ENCODE measurements around the gene SPOCK2. TPM values are rescaled to one million over a fixed set of nuclear protein-coding genes. Genes with fewer than 3 reads are reported as not detected.

The SPOCK2 gene
- total and polyA plus RNA-seq, 2 of the 13 experiments (the other 11 are each of a cell fraction or from before 2014, with no cell fraction given), result 8.6 to 30.6 TPM

DNA sequence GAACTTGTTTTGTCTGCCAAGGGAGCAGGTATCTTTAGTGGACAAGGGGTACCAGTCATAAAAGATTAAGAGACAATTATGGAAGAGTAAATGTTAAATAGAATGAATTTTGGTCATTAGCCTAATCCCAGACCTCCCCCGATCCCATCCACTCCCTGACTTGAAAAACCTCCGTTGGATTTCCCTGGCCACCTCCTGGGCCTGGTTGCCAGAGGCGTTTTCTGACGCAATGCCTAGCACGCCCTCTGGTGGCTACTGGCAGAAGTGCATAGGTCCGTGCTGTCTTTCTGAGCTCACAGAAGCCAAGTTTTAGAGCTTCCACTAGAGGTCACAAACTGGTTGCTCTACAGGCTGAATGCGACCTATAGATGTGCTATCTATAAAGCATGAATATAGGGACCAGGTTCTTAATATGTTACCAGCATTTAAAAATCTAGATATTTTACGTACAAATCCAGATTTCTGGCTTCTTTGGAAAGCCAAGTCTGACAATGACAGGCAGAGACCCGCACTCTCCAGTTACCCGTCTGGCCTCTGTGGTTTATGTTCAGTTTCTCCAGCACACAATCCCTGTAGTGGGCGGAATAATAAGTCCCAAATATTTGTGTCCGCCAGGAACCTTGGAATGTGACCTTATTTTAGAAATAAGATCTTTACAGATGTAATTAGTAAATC, 39.8 kb downstream of the SPOCK2 start (continued):
- TF ChIP-seq ZBTB25 (CRISPR knock-in tag; IDR thresholded peaks at IDR 0.05), result peak; percentile 78; the same call in 1 of the 2 replicates
- no peak for TF ChIP-seq CBX2 (IDR thresholded peaks at IDR 0.05; ENCODE audit: low read depth, low read length)
- TF ChIP-seq CBX2 (CRISPR knock-in tag; IDR thresholded peaks at IDR 0.05; ENCODE audit: low read depth), result no peak
- no peak for TF ChIP-seq LBX2 (CRISPR knock-in tag; IDR thresholded peaks at IDR 0.05; ENCODE audit: borderline replicate concordance)
- no peak for TF ChIP-seq NR1H2 (CRISPR knock-in tag; IDR thresholded peaks at IDR 0.05; ENCODE audit: borderline replicate concordance, low read depth)
- TF ChIP-seq, protein P1, sequence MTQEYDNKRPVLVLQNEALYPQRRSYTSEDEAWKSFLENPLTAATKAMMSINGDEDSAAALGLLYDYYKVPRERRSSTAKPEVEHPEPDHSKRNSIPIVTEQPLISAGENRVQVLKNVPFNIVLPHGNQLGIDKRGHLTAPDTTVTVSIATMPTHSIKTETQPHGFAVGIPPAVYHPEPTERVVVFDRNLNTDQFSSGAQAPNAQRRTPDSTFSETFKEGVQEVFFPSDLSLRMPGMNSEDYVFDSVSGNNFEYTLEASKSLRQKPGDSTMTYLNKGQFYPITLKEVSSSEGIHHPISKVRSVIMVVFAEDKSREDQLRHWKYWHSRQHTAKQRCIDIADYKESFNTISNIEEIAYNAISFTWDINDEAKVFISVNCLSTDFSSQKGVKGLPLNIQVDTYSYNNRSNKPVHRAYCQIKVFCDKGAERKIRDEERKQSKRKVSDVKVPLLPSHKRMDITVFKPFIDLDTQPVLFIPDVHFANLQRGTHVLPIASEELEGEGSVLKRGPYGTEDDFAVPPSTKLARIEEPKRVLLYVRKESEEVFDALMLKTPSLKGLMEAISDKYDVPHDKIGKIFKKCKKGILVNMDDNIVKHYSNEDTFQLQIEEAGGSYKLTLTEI (CRISPR knock-in tag; conservative IDR thresholded peaks at IDR 0.05), result no peak
- no peak for TF ChIP-seq DMTF1 (CRISPR knock-in tag; IDR thresholded peaks at IDR 0.05)
- peak; percentile 69; the same call in 1 of the 2 replicates for TF ChIP-seq SNAPC2 (CRISPR knock-in tag; IDR thresholded peaks at IDR 0.05)
- no peak for TF ChIP-seq ZNF34 (CRISPR knock-in tag; IDR thresholded peaks at IDR 0.05; ENCODE audit: borderline replicate concordance)
- TF ChIP-seq HDAC2 (CRISPR knock-in tag; IDR thresholded peaks at IDR 0.05), result peak; percentile 55; the same call in 1 of the 2 replicates
- TF ChIP-seq, protein P2, sequence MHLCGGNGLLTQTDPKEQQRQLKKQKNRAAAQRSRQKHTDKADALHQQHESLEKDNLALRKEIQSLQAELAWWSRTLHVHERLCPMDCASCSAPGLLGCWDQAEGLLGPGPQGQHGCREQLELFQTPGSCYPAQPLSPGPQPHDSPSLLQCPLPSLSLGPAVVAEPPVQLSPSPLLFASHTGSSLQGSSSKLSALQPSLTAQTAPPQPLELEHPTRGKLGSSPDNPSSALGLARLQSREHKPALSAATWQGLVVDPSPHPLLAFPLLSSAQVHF (CRISPR knock-in tag; IDR thresholded peaks at IDR 0.05), result no peak
- no peak for TF ChIP-seq FOXK2 (IDR thresholded peaks at IDR 0.05)
- TF ChIP-seq BRD4 (CRISPR knock-in tag; IDR thresholded peaks at IDR 0.05), result no peak
- TF ChIP-seq STAT5B (CRISPR knock-in tag; IDR thresholded peaks at IDR 0.05), result no peak
- TF ChIP-seq ZNF3 (CRISPR knock-in tag; IDR thresholded peaks at IDR 0.05), result no peak
- TF ChIP-seq FIP1L1 (IDR thresholded peaks at IDR 0.05; ENCODE audit: borderline replicate concordance, insufficient read depth, low read depth, low read length), result no peak
- TF ChIP-seq KDM3A (CRISPR knock-in tag; IDR thresholded peaks at IDR 0.05; ENCODE audit: low read depth), result no peak; the same call in 1 of the 2 replicates
- TF ChIP-seq, protein P3, sequence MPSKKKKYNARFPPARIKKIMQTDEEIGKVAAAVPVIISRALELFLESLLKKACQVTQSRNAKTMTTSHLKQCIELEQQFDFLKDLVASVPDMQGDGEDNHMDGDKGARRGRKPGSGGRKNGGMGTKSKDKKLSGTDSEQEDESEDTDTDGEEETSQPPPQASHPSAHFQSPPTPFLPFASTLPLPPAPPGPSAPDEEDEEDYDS (CRISPR knock-in tag; IDR thresholded peaks at IDR 0.05), result peak; percentile 41; the same call in 1 of the 2 replicates
- no peak for TF ChIP-seq ZNF17 (CRISPR knock-in tag; IDR thresholded peaks at IDR 0.05)
- no peak for TF ChIP-seq MXD3 (CRISPR knock-in tag; IDR thresholded peaks at IDR 0.05)
- TF ChIP-seq ZNF260 (CRISPR knock-in tag; IDR thresholded peaks at IDR 0.05; ENCODE audit: borderline replicate concordance, low read depth), result no peak
- no peak for TF ChIP-seq IKZF4 (CRISPR knock-in tag; IDR thresholded peaks at IDR 0.05; ENCODE audit: borderline replicate concordance, low read depth, not compliant biosample characterization)
- TF ChIP-seq ZFP36 (IDR thresholded peaks at IDR 0.05; ENCODE audit: borderline replicate concordance, low read depth, low read length, partially characterized antibody), result no peak

Data from HepG2 (cell line).